ENCODE data around the gene APOOL.

APOOL gene

GRCh38 chrX:85113746-85114145 is 110.1 kb downstream of the APOOL start:
- H3K36me3 ChIP-seq = no peaks in the 10 kb centered on the region
- no peak for TF ChIP-seq CTCF (IDR thresholded peaks at IDR 0.05)
- no peak overlapping the region for H3K4me3 ChIP-seq (ENCODE audit: low read depth in 1 of 2, low read length in 1 of 2)
- H3K9me3 ChIP-seq = no peaks in the 10 kb centered on the region
- no peaks in the 10 kb centered on the region for H3K27me3 ChIP-seq
- no peak overlapping the region for H3K27ac ChIP-seq
- H3K4me1 ChIP-seq (ENCODE audit: control insufficient read depth in 1 of 2, insufficient read depth in 1 of 2, low read depth in 1 of 2, low read length in 1 of 2) = no peaks in the 10 kb centered on the region

- Histone ChIP-seq H3K9me3 (no peaks in the 10 kb centered on the region), H3K4me1 (ENCODE audit: control insufficient read depth in 1 of 2, insufficient read depth in 1 of 2, low read depth in 1 of 2, low read length in 1 of 2) (no peaks in the 10 kb centered on the region), H3K27me3 (no peaks in the 10 kb centered on the region), H3K4me3 (ENCODE audit: low read depth in 1 of 2, low read length in 1 of 2) (no peak overlapping the region), H3K36me3 (no peaks in the 10 kb centered on the region), H3K27ac (no peak overlapping the region)
- TF ChIP-seq CTCF (IDR thresholded peaks at IDR 0.05) = no peak
Measured at GRCh38 chrX:85114171-85114570, 110.5 kb downstream of the APOOL start.

GRCh38 chrX:85114776-85115175 is 111.1 kb downstream of the APOOL start:
- no peaks in the 10 kb centered on the region for H3K9me3 ChIP-seq
- no peaks in the 10 kb centered on the region for H3K27me3 ChIP-seq
- H3K36me3 ChIP-seq = no peaks in the 10 kb centered on the region
- no peaks in the 10 kb centered on the region for H3K4me1 ChIP-seq (ENCODE audit: control insufficient read depth in 1 of 2, insufficient read depth in 1 of 2, low read depth in 1 of 2, low read length in 1 of 2)
- no peak overlapping the region for H3K4me3 ChIP-seq (ENCODE audit: low read depth in 1 of 2, low read length in 1 of 2)
- TF ChIP-seq CTCF (IDR thresholded peaks at IDR 0.05) = no peak
- no peak overlapping the region for H3K27ac ChIP-seq

- no peak for TF ChIP-seq CTCF (IDR thresholded peaks at IDR 0.05)
Measured at GRCh38 chrX:85115252-85115651, 111.6 kb downstream of the APOOL start.

GRCh38 chrX:85136409-85136808 is 132.7 kb downstream of the APOOL start:
- Histone ChIP-seq H3K27me3 (no peaks in the 10 kb centered on the region), H3K4me3 (ENCODE audit: low read depth in 1 of 2, low read length in 1 of 2) (no peak overlapping the region), H3K36me3 (no peaks in the 10 kb centered on the region), H3K4me1 (ENCODE audit: control insufficient read depth in 1 of 2, insufficient read depth in 1 of 2, low read depth in 1 of 2, low read length in 1 of 2) (no peaks in the 10 kb centered on the region), H3K9me3 (no peaks in the 10 kb centered on the region), H3K27ac (no peak overlapping the region)
- no peak for TF ChIP-seq CTCF (IDR thresholded peaks at IDR 0.05)

More at GRCh38 chrX:85115252-85115651, 111.6 kb downstream of the APOOL start:
- no peaks in the 10 kb centered on the region for H3K36me3 ChIP-seq
- no peak overlapping the region for H3K4me3 ChIP-seq (ENCODE audit: low read depth in 1 of 2, low read length in 1 of 2)
- H3K27me3 ChIP-seq = no peaks in the 10 kb centered on the region
- no peaks in the 10 kb centered on the region for H3K4me1 ChIP-seq (ENCODE audit: control insufficient read depth in 1 of 2, insufficient read depth in 1 of 2, low read depth in 1 of 2, low read length in 1 of 2)
- no peak overlapping the region for H3K27ac ChIP-seq
- H3K9me3 ChIP-seq = no peaks in the 10 kb centered on the region

GRCh38 chrX:85139422-85139821 is 135.7 kb downstream of the APOOL start:
- H3K27ac ChIP-seq = no peak overlapping the region
- TF ChIP-seq CTCF (IDR thresholded peaks at IDR 0.05) = no peak

More at GRCh38 chrX:85139422-85139821, 135.7 kb downstream of the APOOL start:
- no peaks in the 10 kb centered on the region for H3K4me1 ChIP-seq (ENCODE audit: control insufficient read depth in 1 of 2, insufficient read depth in 1 of 2, low read depth in 1 of 2, low read length in 1 of 2)
- H3K9me3 ChIP-seq = no peaks in the 10 kb centered on the region
- no peaks in the 10 kb centered on the region for H3K27me3 ChIP-seq
- no peak overlapping the region for H3K4me3 ChIP-seq (ENCODE audit: low read depth in 1 of 2, low read length in 1 of 2)
- no peaks in the 10 kb centered on the region for H3K36me3 ChIP-seq
